ENCODE results near the gene ALAD.

DNA sequence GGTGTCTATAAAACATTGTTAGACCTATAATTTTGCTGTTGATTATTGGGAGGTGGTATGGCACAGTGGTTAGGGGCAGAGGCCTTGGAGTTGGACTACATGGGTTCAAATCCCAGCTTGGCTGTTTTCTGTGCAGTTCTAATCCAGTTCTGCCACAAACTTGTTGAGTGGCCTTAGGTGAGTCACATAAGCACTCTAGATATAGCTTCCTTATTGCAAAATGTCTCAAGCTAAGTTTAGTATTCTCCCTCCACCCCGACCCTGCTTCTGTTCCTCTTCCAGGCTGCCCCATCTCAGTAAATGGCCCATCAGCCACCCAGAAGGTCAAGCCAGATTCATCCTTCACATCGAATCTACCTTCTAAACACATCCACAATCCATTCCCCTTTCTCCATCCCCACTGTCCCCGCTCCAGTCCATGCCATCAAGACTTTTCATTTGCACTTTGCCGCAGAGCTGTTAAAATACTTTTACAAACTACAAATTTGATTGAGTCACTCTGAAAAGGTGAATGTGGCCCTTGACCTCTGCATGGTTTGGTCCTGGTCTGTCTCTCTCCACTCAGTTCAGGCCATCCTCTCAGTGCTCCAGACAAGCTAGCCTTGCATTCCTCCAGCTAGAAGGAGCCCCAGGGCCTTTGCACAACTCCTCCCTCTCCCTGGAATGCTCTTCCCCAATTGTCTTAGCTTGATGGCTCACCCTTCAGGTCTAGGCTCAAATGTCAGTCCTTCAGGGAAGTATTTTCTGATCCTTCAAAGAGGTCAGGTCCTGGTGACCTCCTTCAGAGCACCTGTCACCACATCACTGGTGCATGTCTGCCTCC is 14.3 kb downstream of the ALAD start:
- TF ChIP-seq SIN3A (IDR thresholded peaks at IDR 0.05; ENCODE audit: borderline replicate concordance, insufficient read depth, low read length) (no peak), POLR2AphosphoS5 (IDR thresholded peaks at IDR 0.05; ENCODE audit: low read depth, low read length) (no peak), TAF1 (IDR thresholded peaks at IDR 0.05; ENCODE audit: borderline replicate concordance, insufficient read depth, low read length) (no peak)
- TF ChIP-seq, protein P1, sequence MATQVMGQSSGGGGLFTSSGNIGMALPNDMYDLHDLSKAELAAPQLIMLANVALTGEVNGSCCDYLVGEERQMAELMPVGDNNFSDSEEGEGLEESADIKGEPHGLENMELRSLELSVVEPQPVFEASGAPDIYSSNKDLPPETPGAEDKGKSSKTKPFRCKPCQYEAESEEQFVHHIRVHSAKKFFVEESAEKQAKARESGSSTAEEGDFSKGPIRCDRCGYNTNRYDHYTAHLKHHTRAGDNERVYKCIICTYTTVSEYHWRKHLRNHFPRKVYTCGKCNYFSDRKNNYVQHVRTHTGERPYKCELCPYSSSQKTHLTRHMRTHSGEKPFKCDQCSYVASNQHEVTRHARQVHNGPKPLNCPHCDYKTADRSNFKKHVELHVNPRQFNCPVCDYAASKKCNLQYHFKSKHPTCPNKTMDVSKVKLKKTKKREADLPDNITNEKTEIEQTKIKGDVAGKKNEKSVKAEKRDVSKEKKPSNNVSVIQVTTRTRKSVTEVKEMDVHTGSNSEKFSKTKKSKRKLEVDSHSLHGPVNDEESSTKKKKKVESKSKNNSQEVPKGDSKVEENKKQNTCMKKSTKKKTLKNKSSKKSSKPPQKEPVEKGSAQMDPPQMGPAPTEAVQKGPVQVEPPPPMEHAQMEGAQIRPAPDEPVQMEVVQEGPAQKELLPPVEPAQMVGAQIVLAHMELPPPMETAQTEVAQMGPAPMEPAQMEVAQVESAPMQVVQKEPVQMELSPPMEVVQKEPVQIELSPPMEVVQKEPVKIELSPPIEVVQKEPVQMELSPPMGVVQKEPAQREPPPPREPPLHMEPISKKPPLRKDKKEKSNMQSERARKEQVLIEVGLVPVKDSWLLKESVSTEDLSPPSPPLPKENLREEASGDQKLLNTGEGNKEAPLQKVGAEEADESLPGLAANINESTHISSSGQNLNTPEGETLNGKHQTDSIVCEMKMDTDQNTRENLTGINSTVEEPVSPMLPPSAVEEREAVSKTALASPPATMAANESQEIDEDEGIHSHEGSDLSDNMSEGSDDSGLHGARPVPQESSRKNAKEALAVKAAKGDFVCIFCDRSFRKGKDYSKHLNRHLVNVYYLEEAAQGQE (IDR thresholded peaks at IDR 0.05; ENCODE audit: insufficient read depth in 1 of 2, low read depth in 2 of 2, low read length in 2 of 2): no peak

All from PFSK-1 (cell line).